Thoracic aorta (tissue), 2 donors: ENCODE data around the gene KIAA0232. TPM values are rescaled to one million over a fixed set of nuclear protein-coding genes. Genes with fewer than 3 reads are reported as not detected.
"Not testable (repeated sequence)": the region's sequence is repeated elsewhere in the genome, so short reads cannot be mapped to it uniquely, and the experiment has no call there.

Source experiments
- ATAC-seq: fragments of 150-250 bp; one replicate; pipeline ENCODE4 v1.8.0; 2017; ENCODE audit warnings: low read depth; ENCODE audit not compliant: insufficient number of reproducible peaks, low FRiP score
- DNase-seq: peaks from one replicate; pipeline ENCODE4 v3.0.0-alpha.2; 2020; ENCODE audit warnings: low spot score
- H3K27ac ChIP-seq, 2 donors: fragments of 200-600 bp; sonication (generic); 1 replicate in 1 of 2; 2 replicates in 1 of 2; pipeline ENCODE4 v1.5.1; 2016; ENCODE audit warnings: mild to moderate bottlenecking in 2 of 2, moderate library complexity in 2 of 2
- H3K27me3 ChIP-seq: fragments of 200-600 bp; sonication (generic); replicated peaks from 2 replicates; pipeline ENCODE4 v1.6.0; 2016; ENCODE audit warnings: mild to moderate bottlenecking; ENCODE audit not compliant: insufficient read depth
- H3K36me3 ChIP-seq: fragments of 200-600 bp; sonication (generic); one replicate; pipeline ENCODE4 v1.5.1; 2016
- H3K4me1 ChIP-seq, 2 donors: fragments of 200-600 bp; sonication (generic); 1 replicate in 1 of 2; 2 replicates in 1 of 2; pipeline versions ENCODE4 v1.5.1 to v1.6.0; 2016; ENCODE audit warnings: low read depth in 2 of 2, mild to moderate bottlenecking in 1 of 2; ENCODE audit not compliant: control insufficient read depth in 1 of 2
- H3K4me3 ChIP-seq: fragments of 200-600 bp; sonication (generic); 2 replicates; pipeline ENCODE4 v1.5.1; 2016; ENCODE audit warnings: mild to moderate bottlenecking
- H3K9me3 ChIP-seq: fragments of 200-600 bp; sonication (generic); 2 replicates; pipeline ENCODE4 v1.5.1; 2016
- total RNA-seq, 2 donors: library from RNA; depleted of rRNA; stranded (reverse); fragments of >200 nt; gene quantifications; one replicate each; pipeline versions ENCODE4 v1.1.0 to v1.2.3, GENCODE V29; 2016
- TF ChIP-seq, protein P1 (sequence below): fragments of 200-600 bp; sonication (generic); IDR thresholded peaks from one replicate; pipeline ENCODE4 v1.5.1; 2019; ENCODE audit warnings: antibody characterized with exemption

The KIAA0232 gene
- total RNA-seq, 2 donors from 2014 or later: 56.9 to 80.8 TPM

DNA sequence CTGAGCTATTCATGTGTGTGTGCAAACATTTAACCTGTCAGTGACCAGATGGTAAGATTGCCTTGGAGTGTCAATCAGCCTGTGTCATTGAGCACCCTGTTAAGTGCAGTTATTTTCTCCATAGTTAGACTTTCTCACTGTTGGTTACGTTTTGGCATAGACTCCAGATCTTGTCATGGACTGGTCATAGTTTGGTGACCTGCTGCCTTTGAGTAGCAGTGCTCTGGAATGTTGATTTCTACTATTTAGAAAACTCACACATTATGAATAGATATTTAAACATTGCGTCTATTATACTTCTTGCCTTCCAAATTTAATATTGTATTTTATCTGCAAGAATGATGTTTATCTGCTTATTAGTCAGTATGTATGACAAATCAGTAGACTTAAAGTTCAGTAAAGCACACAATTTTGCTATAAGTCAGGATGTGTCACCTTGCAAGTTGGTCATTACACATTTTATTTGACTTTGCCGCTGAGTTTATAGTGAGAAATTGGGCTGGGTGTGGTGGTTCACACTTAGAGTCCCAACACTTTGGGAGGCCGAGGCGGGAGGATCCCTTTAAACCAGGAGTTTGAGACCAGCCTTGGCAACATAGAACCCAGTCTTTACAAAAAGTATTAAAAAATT, 42.4 kb downstream of the KIAA0232 start:
- Histone ChIP-seq H3K4me3 (no peak overlapping the region), H3K36me3 (peaks cover 6% of the 10 kb centered on the region), H3K9me3 (peaks cover 11% of the 10 kb centered on the region), H3K27me3 (no peaks in the 10 kb centered on the region), H3K27ac (no peak overlapping the region), H3K4me1 (peaks cover 8 to 26% of the 10 kb centered on the region in 2 donors)
- TF ChIP-seq, protein P1, sequence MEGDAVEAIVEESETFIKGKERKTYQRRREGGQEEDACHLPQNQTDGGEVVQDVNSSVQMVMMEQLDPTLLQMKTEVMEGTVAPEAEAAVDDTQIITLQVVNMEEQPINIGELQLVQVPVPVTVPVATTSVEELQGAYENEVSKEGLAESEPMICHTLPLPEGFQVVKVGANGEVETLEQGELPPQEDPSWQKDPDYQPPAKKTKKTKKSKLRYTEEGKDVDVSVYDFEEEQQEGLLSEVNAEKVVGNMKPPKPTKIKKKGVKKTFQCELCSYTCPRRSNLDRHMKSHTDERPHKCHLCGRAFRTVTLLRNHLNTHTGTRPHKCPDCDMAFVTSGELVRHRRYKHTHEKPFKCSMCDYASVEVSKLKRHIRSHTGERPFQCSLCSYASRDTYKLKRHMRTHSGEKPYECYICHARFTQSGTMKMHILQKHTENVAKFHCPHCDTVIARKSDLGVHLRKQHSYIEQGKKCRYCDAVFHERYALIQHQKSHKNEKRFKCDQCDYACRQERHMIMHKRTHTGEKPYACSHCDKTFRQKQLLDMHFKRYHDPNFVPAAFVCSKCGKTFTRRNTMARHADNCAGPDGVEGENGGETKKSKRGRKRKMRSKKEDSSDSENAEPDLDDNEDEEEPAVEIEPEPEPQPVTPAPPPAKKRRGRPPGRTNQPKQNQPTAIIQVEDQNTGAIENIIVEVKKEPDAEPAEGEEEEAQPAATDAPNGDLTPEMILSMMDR: no peak
- ATAC-seq: no peak
- DNase-seq: no peak

DNA sequence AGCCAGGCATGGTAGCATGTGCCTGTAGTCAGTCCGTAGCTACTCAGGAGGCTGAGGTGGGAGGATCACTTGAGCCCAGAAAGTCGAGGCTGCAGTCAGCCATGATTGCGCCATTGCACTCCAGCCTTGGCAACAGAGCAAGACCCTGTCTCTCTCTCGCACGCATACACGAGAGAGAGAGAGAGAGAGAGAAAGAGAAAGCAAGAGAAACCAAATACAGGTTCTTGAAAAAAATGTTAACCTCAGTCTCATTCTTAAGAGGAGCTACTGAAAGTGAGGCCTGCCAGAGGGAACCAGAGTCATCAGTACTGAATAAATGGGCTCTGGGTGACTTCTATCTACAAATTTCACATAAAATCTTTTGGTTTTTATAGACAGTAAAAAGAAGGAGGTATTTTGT, 42.9 kb downstream of the KIAA0232 start:
- Histone ChIP-seq H3K36me3 (peaks cover 6% of the 10 kb centered on the region), H3K4me3 (no peak overlapping the region), H3K9me3 (peaks cover 11% of the 10 kb centered on the region), H3K27me3 (no peaks in the 10 kb centered on the region), H3K27ac (no peak overlapping the region), H3K4me1 (peaks cover 8 to 26% of the 10 kb centered on the region in 2 donors)
- TF ChIP-seq, protein P1: no peak
- no peak for ATAC-seq
- no peak for DNase-seq

DNA sequence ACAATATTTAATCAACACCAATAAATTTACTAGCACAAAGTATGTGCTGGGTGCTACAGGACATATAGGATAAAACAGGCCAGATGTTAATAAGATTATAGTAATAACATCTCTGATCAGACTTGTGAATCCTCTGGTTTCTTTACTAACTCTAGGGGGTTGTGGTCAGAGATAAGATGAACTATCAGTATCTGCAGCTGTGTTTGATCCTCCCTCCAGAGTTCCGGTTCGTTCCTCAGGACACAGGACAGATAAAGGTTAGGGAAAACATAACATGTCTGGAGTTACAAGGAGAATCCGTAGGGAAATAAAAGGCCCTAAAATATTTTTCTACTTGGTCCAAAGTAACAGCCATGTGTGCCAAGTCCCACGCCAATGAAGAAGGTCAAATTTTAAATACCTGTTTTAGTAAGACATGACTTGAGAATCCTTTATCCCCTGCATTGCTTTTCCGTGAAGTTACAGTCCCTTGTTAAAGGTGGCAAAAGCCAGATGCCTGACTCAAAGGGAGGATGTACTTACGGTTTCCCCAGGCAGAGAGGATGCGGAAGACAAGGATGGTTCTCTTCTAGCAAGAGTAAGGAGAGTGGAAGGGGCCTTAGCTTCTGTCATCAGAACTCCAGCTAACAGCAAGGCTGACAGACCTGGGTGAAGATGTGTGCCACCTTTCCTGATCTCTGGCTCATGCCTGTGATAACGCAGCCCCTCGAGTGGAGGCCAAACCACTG, 44.4 kb downstream of the KIAA0232 start:
- TF ChIP-seq, protein P1: no peak
- H3K9me3 ChIP-seq: peaks cover under 1% of the 10 kb centered on the region
- ATAC-seq (no peak), DNase-seq (no peak)
- no peak overlapping the region for H3K4me3 ChIP-seq
- no peaks in the 10 kb centered on the region for H3K27me3 ChIP-seq
- peaks cover 8% of the 10 kb centered on the region for H3K36me3 ChIP-seq
- no peak overlapping the region for H3K27ac ChIP-seq
- H3K4me1 ChIP-seq: peaks cover 8 to 26% of the 10 kb centered on the region in 2 donors

DNA sequence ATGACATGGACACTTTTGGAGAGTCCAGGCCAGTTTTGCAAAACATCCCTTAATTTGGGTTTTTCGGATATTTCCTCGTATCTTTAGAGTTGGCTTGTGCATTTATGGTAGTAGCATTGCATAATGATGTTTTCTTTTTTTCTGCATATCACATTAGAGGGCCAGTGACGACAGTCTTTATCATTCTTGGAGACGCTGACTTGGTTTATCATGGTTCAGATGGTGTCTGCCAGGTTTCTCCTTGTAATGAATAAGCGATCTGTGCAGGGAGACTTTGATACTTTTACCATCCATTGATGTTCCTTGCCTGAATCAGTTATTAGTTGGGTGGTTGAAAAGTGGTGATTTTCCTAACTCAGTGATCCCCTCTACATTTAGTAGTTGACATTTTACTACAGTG, 46.6 kb downstream of the KIAA0232 start:
- TF ChIP-seq, protein P1: no peak
- Histone ChIP-seq H3K27ac (no peak overlapping the region), H3K36me3 (peaks cover 17% of the 10 kb centered on the region), H3K4me3 (no peak overlapping the region), H3K27me3 (no peaks in the 10 kb centered on the region), H3K4me1 (peaks cover 5 to 19% of the 10 kb centered on the region in 2 donors), H3K9me3 (no peaks in the 10 kb centered on the region)
- no peak for DNase-seq
- no peak for ATAC-seq

DNA sequence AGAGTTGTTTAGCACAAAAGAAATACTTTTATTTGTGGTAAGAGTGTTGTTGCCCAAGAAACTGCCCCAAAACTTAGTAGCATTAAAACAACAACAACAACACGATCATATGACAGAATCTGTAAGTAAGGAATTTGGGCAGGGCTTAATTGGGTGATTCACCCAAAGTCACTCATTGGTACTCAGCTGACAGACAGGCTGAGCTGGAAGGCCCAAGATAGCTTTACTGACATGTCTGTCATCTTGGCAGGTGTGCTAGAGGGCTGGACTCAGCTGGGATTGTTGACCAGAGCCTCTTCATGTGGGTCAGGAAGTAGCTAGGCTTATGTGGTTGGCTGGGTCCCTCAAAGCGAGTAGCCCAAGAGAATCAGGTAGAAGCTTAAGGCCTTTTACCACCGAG, 52.3 kb downstream of the KIAA0232 start:
- Histone ChIP-seq H3K4me1 (peaks cover 0 to 6% of the 10 kb centered on the region in 2 donors), H3K9me3 (no peaks in the 10 kb centered on the region), H3K27me3 (no peaks in the 10 kb centered on the region), H3K4me3 (no peak overlapping the region), H3K27ac (no peak overlapping the region), H3K36me3 (peaks cover 11% of the 10 kb centered on the region)
- ATAC-seq (no peak), DNase-seq (no peak)
- TF ChIP-seq, protein P1: no peak

DNA sequence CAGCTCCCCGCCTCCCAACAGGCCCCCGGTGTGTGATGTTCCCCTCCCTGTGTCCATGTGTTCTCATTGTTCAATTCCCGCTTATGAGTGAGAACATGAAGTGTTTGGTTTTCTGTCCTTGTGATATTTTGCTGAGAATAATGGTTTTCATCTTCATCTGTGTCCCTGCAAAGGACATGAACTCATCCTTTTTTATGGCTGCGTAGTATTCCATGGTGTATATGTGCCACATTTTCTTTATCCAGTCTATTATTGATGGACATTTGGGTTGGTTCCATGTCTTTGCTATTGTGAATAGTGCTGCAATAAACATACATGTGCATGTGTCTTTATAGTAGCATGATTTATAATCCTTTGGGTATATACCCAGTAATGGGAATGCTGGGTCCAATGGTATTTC, 53.1 kb downstream of the KIAA0232 start:
- not testable (repeated sequence) for DNase-seq, H3K4me3 ChIP-seq, H3K27me3 ChIP-seq, ATAC-seq, H3K36me3 ChIP-seq, H3K27ac ChIP-seq, H3K9me3 ChIP-seq
- H3K4me1 ChIP-seq: peaks cover 3 to 14% of the 10 kb centered on the region in 2 donors

DNA sequence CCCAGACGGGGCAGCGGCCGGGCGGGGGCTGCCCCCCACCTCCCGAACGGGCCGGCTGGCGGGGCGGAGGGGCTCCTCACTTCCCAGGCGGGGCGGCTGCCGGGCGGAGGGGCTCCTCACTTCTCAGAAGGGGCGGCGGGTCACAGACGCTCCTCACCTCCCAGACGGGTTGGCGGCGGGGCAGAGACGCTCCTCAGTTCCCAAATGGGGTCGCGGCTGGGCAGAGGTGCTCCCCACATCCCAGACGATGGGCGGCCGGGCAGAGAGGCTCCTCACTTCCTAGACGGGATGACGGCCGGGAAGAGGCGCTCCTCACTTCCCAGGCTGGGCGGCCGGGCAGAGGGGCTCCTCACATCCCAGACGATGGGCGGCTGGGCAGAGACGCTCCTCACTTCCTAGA, 54.6 kb downstream of the KIAA0232 start:
- not testable (repeated sequence) for ATAC-seq, H3K36me3 ChIP-seq
- peaks cover 3 to 19% of the 10 kb centered on the region in 2 donors for H3K4me1 ChIP-seq

More for the DNA sequence above, 54.6 kb downstream of the KIAA0232 start:
- H3K27ac ChIP-seq, H3K4me3 ChIP-seq, H3K27me3 ChIP-seq, H3K9me3 ChIP-seq, DNase-seq: not testable (repeated sequence)
